PC-9 (cell line): Measurements from ENCODE around the gene UBAP2. TPM values are rescaled to one million over a fixed set of nuclear protein-coding genes. Genes with fewer than 3 reads are reported as not detected.
"Not testable (repeated sequence)": the region's sequence is repeated elsewhere in the genome, so short reads cannot be mapped to it uniquely, and the experiment has no call there.

ENCODE experiments used
- BruUV-seq: library from RNA; stranded (reverse); fragments of 400-500 nt; replicated peaks from 2 replicates; lab custom pipeline; 2021; lab: Mats Ljungman, UMichigan
- CTCF ChIA-PET: fragments of 300-600 bp; sonication (Branson Sonifier 250); formaldehyde crosslinking; loops from one replicate; lab custom pipeline; 2022; ENCODE audit warnings: antibody characterized with exemption; lab: Charles Lee
- POLR2A ChIA-PET: fragments of 300-600 bp; sonication (Branson Sonifier 250); formaldehyde crosslinking; loops from one replicate; lab custom pipeline; 2022; ENCODE audit warnings: antibody characterized with exemption; ENCODE audit not compliant: unreplicated experiment; lab: Charles Lee
- DNase-seq, 2 experiments: peaks; one replicate each; pipeline versions ENCODE4 v3.0.0 to v3.0.0-alpha.2; 2015 to 2022; ENCODE audit warnings: mixed read lengths in 1 of 2
- H2AFZ ChIP-seq: fragments of 200-600 bp; sonication (generic); 2 replicates; pipeline ENCODE4 v1.8.1; 2017; ENCODE audit warnings: antibody characterized with exemption
- H3F3A ChIP-seq: fragments of 200-600 bp; sonication (generic); 2 replicates; pipeline ENCODE4 v1.8.1; 2017; ENCODE audit warnings: antibody characterized with exemption, mild to moderate bottlenecking, low read depth; ENCODE audit not compliant: insufficient read depth
- H3K27ac ChIP-seq: fragments of 200-600 bp; sonication (generic); 2 replicates; pipeline ENCODE4 v1.6.1; 2016; ENCODE audit warnings: mixed run types
- H3K27me3 ChIP-seq: fragments of 200-600 bp; sonication (generic); 2 replicates; pipeline ENCODE4 v1.6.1; 2016; ENCODE audit warnings: low read depth, mixed run types; ENCODE audit not compliant: insufficient read depth
- H3K36me3 ChIP-seq: fragments of 200-600 bp; sonication (generic); 2 replicates; pipeline ENCODE4 v1.6.1; 2016; ENCODE audit warnings: low read depth, mixed run types
- H3K4me1 ChIP-seq: fragments of 200-600 bp; sonication (generic); replicated peaks from 2 replicates; pipeline ENCODE4 v1.6.1; 2016; ENCODE audit warnings: mixed run types; ENCODE audit not compliant: insufficient read depth
- H3K4me2 ChIP-seq: fragments of 200-600 bp; sonication (generic); 2 replicates; pipeline ENCODE4 v1.6.1; 2017; ENCODE audit warnings: mixed run types
- H3K4me3 ChIP-seq: fragments of 200-600 bp; sonication (generic); 2 replicates; pipeline ENCODE4 v1.6.1; 2016; ENCODE audit warnings: mixed run types
- H3K79me2 ChIP-seq: fragments of 200-600 bp; sonication (generic); 2 replicates; pipeline ENCODE4 v1.6.1; 2017; ENCODE audit warnings: low read depth, mixed run types
- H3K9me2 ChIP-seq: fragments of 200-600 bp; sonication (generic); 2 replicates; pipeline ENCODE4 v1.8.1; 2017; ENCODE audit warnings: mild to moderate bottlenecking; ENCODE audit not compliant: insufficient read depth
- H3K9me3 ChIP-seq: fragments of 200-600 bp; sonication (generic); 2 replicates; pipeline ENCODE4 v1.8.1; 2016; ENCODE audit warnings: low read depth; ENCODE audit not compliant: insufficient read depth
- H4K20me1 ChIP-seq: fragments of 200-600 bp; sonication (generic); 2 replicates; pipeline ENCODE4 v1.8.1; 2017; ENCODE audit not compliant: insufficient read depth
- EZH2 ChIP-seq: fragments of 200-600 bp; sonication (generic); IDR thresholded peaks from 2 replicates; pipeline ENCODE4 v1.8.0; 2017; ENCODE audit warnings: antibody characterized with exemption, low read depth
- intact Hi-C: fragments of 100-400 bp; cut with micrococcal nuclease; formaldehyde crosslinking; loops from one replicate; pipeline ENCODE4 v1.10.0; 2022; ENCODE audit not compliant: unreplicated experiment
- total RNA-seq: library from RNA; stranded (reverse); gene quantifications from 2 replicates; pipeline ENCODE4 v1.2.3, GENCODE V29; 2021
- TF ChIP-seq, protein P1 (sequence below): fragments of 200-600 bp; sonication (generic); conservative IDR thresholded peaks from 2 replicates; pipeline ENCODE4 v1.6.1; 2017; ENCODE audit warnings: mixed run types, antibody characterized with exemption, mild to moderate bottlenecking, moderate library complexity

The UBAP2 gene
- total RNA-seq, 1 experiment from 2014 or later: 27.6 TPM

DNA sequence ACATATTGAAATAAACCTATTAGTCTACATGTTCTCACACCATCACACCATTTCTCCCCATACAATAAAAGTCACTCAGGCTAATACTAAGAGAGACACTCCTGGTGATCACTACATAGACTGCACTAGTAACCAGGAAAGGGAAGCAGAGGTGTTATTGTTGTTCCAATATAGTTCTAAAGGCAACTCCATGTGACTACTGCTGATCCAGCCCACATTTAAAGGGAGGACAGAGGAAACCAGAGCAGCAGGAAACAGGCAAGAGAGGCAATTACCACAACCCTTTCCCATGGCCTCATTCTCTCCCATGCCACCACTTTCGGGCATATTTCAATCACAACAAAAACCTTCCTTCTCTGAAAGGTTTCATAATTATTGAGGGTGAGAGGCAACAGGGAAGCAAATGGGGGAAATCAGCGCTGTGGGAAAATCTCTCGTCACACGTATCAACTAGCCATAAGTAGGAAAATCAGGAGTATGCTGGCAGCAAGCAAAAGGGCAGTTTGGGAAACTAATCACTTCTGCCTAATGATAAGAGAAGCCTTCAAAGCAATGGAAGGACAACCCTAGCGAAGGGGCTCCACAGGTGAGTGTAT, 1.8 kb downstream of the UBAP2 start:
- no peaks in the 10 kb centered on the region for H3K9me2 ChIP-seq
- H4K20me1 ChIP-seq: peaks cover 21% of the 10 kb centered on the region
- no peaks in the 10 kb centered on the region for H3K9me3 ChIP-seq
- no peaks in the 10 kb centered on the region for H3F3A ChIP-seq
- TSS peak; percentile 33 for BruUV-seq
- intact Hi-C loops: loop anchor here (1.0 kb wide), 1 partner anchor 25 kb away; no protein-coding TSS in a partner anchor
- H3K36me3 ChIP-seq: no peaks in the 10 kb centered on the region
- H2AFZ ChIP-seq: no peak overlapping the region
- peaks cover 20% of the 10 kb centered on the region for H3K4me1 ChIP-seq
- no peak overlapping the region for H3K27ac ChIP-seq
- peak overlapping the region; percentile 98 for H3K4me2 ChIP-seq
- H3K4me3 ChIP-seq: peak overlapping the region; percentile 69; the same call in 1 of the 2 replicates
- H3K79me2 ChIP-seq: peaks cover 63% of the 10 kb centered on the region
- TF ChIP-seq, protein P1, sequence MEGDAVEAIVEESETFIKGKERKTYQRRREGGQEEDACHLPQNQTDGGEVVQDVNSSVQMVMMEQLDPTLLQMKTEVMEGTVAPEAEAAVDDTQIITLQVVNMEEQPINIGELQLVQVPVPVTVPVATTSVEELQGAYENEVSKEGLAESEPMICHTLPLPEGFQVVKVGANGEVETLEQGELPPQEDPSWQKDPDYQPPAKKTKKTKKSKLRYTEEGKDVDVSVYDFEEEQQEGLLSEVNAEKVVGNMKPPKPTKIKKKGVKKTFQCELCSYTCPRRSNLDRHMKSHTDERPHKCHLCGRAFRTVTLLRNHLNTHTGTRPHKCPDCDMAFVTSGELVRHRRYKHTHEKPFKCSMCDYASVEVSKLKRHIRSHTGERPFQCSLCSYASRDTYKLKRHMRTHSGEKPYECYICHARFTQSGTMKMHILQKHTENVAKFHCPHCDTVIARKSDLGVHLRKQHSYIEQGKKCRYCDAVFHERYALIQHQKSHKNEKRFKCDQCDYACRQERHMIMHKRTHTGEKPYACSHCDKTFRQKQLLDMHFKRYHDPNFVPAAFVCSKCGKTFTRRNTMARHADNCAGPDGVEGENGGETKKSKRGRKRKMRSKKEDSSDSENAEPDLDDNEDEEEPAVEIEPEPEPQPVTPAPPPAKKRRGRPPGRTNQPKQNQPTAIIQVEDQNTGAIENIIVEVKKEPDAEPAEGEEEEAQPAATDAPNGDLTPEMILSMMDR: no peak
- TF ChIP-seq EZH2: no peak
- no peak for DNase-seq
- POLR2A ChIA-PET: no interaction called here
- CTCF ChIA-PET: no interaction called here
- no peaks in the 10 kb centered on the region for H3K27me3 ChIP-seq

DNA sequence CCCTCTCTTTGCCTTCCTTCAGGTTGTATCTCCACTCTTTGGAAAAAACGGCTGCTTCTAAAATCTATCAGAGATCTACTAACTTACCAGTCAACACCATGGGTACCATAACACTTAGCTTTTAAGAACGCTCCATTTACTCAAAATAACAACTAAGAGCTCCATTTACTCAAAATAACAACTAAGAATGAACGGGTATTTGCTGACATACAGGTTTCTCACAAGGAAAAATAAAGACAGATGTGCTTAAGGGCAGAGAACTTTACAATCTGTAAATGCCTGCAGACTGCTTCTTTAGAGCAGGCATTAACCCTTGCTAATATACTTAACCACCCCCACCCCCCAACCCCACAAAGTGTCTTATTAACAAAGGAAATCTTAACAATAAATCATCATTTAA, 2.8 kb downstream of the UBAP2 start:
- Histone ChIP-seq H4K20me1 (peaks cover 21% of the 10 kb centered on the region), H3K4me3 (no peak overlapping the region)

DNA sequence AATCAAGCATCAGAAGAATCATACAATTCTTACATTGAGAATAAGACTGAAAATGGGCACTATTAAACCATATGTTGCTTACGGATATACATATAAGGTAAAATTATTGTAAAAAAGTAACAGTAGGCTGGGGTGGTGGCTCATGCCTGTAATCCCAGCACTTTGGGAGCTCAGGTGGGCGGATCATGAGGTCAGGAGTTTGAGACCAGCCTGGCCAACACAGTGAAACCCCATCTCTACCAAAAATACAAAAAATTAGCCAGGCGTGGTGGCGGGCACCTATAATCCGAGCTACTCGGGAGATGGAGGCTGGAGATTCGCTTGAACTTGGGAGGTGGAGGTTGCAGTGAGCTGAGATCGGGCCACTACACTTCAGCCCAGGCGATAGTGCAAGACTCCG, 6.6 kb downstream of the UBAP2 start:
- H3K4me2 ChIP-seq, H3K9me2 ChIP-seq, POLR2A ChIA-PET, BruUV-seq, DNase-seq, H3K4me3 ChIP-seq, H3K9me3 ChIP-seq, H3K36me3 ChIP-seq, intact Hi-C loops, H3K27ac ChIP-seq, H3K4me1 ChIP-seq, H3K27me3 ChIP-seq, H2AFZ ChIP-seq, CTCF ChIA-PET, H3F3A ChIP-seq: not testable (repeated sequence)
- Histone ChIP-seq H3K79me2 (peaks cover 70% of the 10 kb centered on the region), H4K20me1 (peaks cover 14% of the 10 kb centered on the region)

More for the DNA sequence above, 2.8 kb downstream of the UBAP2 start:
- intact Hi-C loops: no loop called here
- CTCF ChIA-PET: no interaction called here
- Histone ChIP-seq H3K79me2 (peaks cover 70% of the 10 kb centered on the region), H3K27me3 (no peaks in the 10 kb centered on the region), H2AFZ (no peak overlapping the region), H3K36me3 (no peaks in the 10 kb centered on the region), H3K9me3 (no peaks in the 10 kb centered on the region), H3K4me1 (peaks cover 20% of the 10 kb centered on the region), H3K9me2 (no peaks in the 10 kb centered on the region), H3K27ac (no peak overlapping the region), H3K4me2 (peak overlapping the region; percentile 98; the same call in 1 of the 2 replicates), H3F3A (no peaks in the 10 kb centered on the region)
- TF ChIP-seq, protein P1: no peak
- no peak for TF ChIP-seq EZH2
- no peak for DNase-seq
- no TSS peak for BruUV-seq
- POLR2A ChIA-PET: no interaction called here

DNA sequence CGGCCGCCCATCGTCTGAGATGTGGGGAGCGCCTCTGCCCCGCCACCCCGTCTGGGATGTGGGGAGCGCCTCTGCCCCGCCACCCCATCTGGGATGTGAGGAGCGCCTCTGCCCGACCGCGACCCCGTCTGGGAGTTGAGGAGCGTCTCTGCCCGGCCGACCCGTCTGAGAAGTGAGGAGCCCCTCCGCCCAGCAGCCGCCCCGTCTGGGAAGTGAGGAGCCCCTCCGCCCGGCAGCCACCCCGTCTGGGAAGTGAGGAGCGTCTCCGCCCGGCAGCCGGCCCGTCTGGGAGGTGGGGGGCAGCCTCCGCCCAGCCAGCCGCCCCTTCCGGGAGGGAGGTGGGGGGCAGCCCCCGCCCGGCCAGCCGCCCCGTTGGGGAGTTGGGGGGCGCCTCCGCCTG, 9.8 kb downstream of the UBAP2 start:
- POLR2A ChIA-PET, intact Hi-C loops, CTCF ChIA-PET, H3K4me3 ChIP-seq, H3K27me3 ChIP-seq, H3K9me2 ChIP-seq, H3K27ac ChIP-seq, H2AFZ ChIP-seq, H3F3A ChIP-seq, H3K4me1 ChIP-seq, BruUV-seq, H3K36me3 ChIP-seq, H3K9me3 ChIP-seq, DNase-seq, H3K4me2 ChIP-seq: not testable (repeated sequence)
- Histone ChIP-seq H3K79me2 (peaks cover 59% of the 10 kb centered on the region), H4K20me1 (peaks cover 11% of the 10 kb centered on the region)
